T-helper 1 cell treated with Interleukin-12 subunit alpha and Interleukin-12 subunit beta and Interleukin-4 antibody, amounts not matched to agents 30 μg/mL and 1 μg/mL, for 36 hours (primary cell): ENCODE measurements around the gene DMD.
"Not testable (repeated sequence)": the region's sequence is repeated elsewhere in the genome, so short reads cannot be mapped to it uniquely, and the experiment has no call there.

ENCODE experiments used
- H3K27ac Mint-ChIP-seq: one replicate; pipeline ENCODE4 v1.8.0; 2021; ENCODE audit warnings: mild to moderate bottlenecking, mixed read lengths
- H3K27me3 Mint-ChIP-seq: one replicate; pipeline ENCODE4 v1.8.0; 2021; ENCODE audit warnings: low read depth, mixed read lengths
- H3K36me3 Mint-ChIP-seq: one replicate; pipeline ENCODE4 v1.8.0; 2021; ENCODE audit warnings: low read depth, mixed read lengths
- H3K4me1 Mint-ChIP-seq: one replicate; pipeline ENCODE4 v1.8.0; 2021; ENCODE audit warnings: low read depth, mixed read lengths
- H3K4me3 Mint-ChIP-seq: one replicate; pipeline ENCODE4 v1.8.0; 2021; ENCODE audit warnings: mild to moderate bottlenecking, moderate library complexity, mixed read lengths
- H3K9me3 Mint-ChIP-seq: one replicate; pipeline ENCODE4 v1.8.0; 2021; ENCODE audit warnings: mixed read lengths

DMD gene

DNA sequence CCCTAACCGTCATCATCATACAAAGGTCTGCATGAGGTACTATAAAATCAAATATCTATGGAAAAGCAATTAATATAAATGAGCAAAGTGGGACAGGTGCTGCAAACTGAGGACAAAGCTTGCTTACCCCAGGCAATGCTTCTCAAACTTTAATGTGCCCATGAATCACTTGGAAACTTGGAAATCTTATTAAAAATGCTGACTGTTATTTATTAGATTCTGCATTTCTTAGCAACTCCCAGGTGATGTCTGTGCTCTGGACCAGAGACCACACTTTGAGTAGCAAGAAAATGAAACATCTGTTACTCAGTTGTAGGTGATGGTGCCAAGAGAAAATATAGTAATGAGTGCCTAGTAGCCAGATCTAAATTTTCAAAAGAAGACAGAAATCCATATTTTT lies 1249.1 kb downstream of the DMD start:
- Mint-ChIP-seq H3K27me3 (no peaks in the 10 kb centered on the region), H3K36me3 (no peaks in the 10 kb centered on the region), H3K9me3 (peaks cover 7% of the 10 kb centered on the region), H3K4me3 (no peak overlapping the region), H3K4me1 (no peaks in the 10 kb centered on the region), H3K27ac (no peak overlapping the region)

DNA sequence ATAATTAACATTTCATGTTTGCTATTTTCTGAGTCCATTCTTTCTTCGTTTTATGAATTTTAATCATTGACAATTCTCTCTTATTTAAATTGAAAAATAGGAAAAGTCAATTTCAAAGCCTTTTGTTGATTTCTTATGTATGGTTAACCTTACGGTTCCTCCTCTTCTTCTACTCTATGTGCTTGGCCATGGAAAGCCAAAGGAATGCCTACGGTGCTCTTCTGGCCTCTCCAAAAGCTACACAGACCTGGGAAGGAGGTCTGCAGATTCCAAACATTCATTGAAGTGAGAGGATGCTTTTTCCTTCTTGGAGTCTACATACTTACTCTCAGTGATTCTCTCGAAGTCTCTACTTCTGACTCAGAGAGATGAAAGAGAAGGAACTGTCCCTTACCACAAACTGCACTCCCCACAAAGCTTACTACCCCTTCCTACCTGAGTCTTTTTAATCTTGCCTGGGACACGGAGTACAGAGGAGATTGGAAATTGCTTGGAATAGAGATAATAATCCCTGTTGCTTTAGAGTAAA lies 1276.4 kb downstream of the DMD start:
- Mint-ChIP-seq H3K27me3 (no peaks in the 10 kb centered on the region), H3K27ac (no peak overlapping the region), H3K36me3 (no peaks in the 10 kb centered on the region), H3K4me1 (no peaks in the 10 kb centered on the region), H3K4me3 (no peak overlapping the region), H3K9me3 (peaks cover 6% of the 10 kb centered on the region)

DNA sequence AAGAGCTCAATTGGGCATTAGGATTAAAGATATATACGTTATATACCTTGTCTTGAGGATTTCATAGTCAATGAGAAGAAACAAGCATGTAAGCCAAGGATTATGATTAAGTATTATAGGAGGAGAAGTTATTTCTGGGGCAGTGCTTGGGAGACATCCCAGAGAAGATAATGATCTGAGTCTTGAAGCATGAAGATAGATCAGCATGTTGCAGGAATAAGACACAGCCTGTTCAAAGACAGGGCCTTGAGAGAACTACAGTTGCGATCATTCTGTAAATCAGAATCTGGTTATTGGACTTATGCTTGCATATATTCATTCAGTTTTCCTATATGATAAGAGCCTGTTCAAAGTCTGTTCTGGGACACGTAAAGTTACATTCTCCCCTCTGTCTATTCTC lies 1277.3 kb downstream of the DMD start:
- Mint-ChIP-seq H3K4me1 (no peaks in the 10 kb centered on the region), H3K27ac (no peak overlapping the region), H3K27me3 (no peaks in the 10 kb centered on the region), H3K9me3 (peaks cover 4% of the 10 kb centered on the region), H3K36me3 (no peaks in the 10 kb centered on the region), H3K4me3 (no peak overlapping the region)

DNA sequence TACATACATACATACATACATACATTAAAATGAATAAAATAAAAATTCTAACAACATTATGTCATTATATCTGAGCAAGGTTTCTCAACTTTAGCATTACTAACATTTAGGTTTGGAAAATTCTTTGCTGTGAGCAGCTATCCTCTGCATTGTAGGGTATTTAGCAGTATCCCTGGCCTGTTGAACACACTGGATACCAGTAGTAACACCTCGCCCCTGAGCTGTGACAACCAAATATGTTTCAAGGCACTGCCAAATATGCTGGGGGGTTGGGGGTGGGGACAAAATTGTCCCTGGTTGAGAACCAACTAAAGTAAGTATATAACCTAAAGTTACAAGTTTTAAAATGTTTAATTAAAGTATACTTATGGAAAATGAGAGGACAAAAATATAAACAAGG lies 1278.6 kb downstream of the DMD start:
- H3K4me1 Mint-ChIP-seq: no peaks in the 10 kb centered on the region
- H3K36me3 Mint-ChIP-seq: no peaks in the 10 kb centered on the region
- H3K9me3 Mint-ChIP-seq: no peaks in the 10 kb centered on the region
- no peak overlapping the region for H3K27ac Mint-ChIP-seq
- no peaks in the 10 kb centered on the region for H3K27me3 Mint-ChIP-seq
- H3K4me3 Mint-ChIP-seq: no peak overlapping the region

DNA sequence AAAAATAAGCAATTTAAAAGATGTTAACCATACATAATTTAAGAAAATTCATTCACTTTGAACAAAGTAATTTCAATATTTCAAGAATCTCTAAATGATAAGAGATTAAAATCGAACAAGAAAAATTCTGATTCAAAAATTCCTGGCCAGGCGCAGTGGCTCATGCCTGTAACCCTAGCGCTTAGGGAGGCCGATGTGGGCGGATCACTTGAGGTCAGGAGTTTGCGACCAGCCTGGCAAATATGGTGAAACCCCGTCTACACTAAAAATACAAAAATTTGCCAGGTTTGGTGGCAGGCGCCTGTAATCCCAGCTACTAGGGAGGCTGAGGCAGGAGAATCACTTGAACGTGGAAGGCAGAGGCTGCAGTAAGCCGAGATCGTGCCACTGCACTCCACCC lies 1279.0 kb downstream of the DMD start:
- not testable (repeated sequence) for H3K4me3 Mint-ChIP-seq, H3K9me3 Mint-ChIP-seq, H3K4me1 Mint-ChIP-seq, H3K27ac Mint-ChIP-seq, H3K36me3 Mint-ChIP-seq, H3K27me3 Mint-ChIP-seq

DNA sequence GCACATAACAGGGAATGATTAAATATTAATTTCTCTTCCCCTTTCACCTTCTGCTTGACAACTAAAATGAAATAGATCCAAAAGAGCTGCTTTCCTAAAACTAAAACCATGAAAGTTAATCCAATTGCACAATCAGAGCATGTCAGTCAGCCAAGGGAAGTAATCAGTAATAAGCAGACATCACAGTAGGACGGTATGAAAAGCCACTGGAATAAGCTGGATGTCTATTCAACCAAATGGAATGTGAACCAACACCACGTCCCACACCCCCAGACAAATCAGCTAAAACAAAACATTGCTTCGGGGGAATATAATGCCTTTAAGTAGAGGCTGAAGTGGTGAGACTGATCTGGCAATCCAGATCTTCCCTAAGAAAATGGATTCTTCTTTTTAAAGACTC lies 1280.1 kb downstream of the DMD start:
- Mint-ChIP-seq H3K4me3 (no peak overlapping the region), H3K9me3 (no peaks in the 10 kb centered on the region), H3K36me3 (no peaks in the 10 kb centered on the region), H3K27me3 (no peaks in the 10 kb centered on the region), H3K27ac (no peak overlapping the region), H3K4me1 (no peaks in the 10 kb centered on the region)

DNA sequence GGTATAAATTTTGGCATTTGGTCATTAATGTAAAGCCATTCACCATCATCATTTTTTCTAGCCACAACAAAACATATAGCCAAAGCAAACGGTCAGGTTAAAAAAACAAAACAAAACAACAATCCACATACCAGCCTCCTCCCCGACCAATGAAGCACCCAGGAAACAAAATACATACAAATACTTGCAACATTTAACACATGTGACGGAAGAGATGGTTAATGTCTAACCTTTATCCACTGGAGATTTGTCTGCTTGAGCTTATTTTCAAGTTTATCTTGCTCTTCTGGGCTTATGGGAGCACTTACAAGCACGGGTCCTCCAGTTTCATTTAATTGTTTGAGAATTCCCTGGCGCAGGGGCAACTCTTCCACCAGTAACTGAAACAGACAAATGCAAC lies 1282.0 kb downstream of the DMD start:
- peaks cover 4% of the 10 kb centered on the region for H3K9me3 Mint-ChIP-seq
- no peaks in the 10 kb centered on the region for H3K36me3 Mint-ChIP-seq
- no peaks in the 10 kb centered on the region for H3K4me1 Mint-ChIP-seq
- H3K27me3 Mint-ChIP-seq: no peaks in the 10 kb centered on the region
- H3K4me3 Mint-ChIP-seq: no peak overlapping the region
- H3K27ac Mint-ChIP-seq: no peak overlapping the region

DNA sequence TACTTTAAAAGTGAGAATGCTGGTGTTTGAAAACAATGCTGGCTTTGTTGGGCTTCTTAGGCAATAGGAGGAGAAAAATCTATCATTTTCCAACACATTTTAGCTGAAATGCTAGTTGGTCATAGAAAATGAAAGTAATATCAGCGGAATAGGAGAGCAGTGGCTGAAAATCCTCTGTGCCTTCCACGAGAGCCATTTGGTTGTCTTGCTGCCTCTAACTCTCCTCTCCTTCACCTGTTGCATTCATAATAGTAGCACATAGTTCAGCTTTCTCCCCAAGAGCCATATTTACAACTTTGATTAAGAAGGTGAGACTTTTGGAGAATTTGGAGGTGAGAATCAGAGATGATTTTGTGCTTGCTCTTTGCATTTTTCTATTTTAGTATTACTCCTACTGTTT lies 1290.1 kb downstream of the DMD start:
- no peaks in the 10 kb centered on the region for H3K27me3 Mint-ChIP-seq
- H3K9me3 Mint-ChIP-seq: peaks cover 8% of the 10 kb centered on the region
- H3K36me3 Mint-ChIP-seq: no peaks in the 10 kb centered on the region
- no peak overlapping the region for H3K4me3 Mint-ChIP-seq
- no peak overlapping the region for H3K27ac Mint-ChIP-seq
- no peaks in the 10 kb centered on the region for H3K4me1 Mint-ChIP-seq

DNA sequence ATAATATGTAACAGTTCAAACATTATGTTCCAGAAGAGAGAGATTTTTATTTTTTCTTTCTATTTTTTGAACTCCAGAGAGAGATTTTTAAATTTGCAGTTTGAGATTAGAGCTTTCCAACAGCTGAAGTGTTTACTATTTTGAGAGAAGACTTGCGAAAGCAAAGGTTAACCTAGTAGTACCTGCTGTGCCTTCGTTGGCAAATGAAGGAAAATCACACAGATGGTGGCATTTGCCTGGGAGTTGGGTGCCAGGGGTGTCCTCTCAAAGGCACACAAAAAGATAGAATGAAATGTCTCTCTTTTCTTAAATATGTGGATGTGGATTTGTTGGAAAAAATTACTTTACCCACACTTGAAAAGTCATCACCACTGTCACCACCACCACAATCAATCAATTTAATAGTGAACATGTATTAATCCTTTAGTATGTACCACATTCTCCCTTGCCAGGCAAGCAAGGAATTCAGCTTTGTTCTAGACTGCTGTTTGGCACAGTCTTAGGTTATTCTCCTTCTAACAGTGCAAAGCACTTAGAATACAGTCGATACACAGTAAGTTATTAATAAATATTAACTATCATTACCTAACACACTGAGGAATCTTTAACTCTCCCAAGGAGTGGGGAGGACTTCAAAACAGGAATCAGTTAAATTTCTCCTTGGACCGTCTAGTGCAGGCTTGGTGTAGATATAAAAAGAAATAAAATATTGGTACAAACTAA lies 1301.3 kb downstream of the DMD start:
- Mint-ChIP-seq H3K4me3 (no peak overlapping the region), H3K9me3 (peaks cover 10% of the 10 kb centered on the region), H3K36me3 (no peaks in the 10 kb centered on the region), H3K27ac (no peak overlapping the region), H3K27me3 (no peaks in the 10 kb centered on the region), H3K4me1 (no peaks in the 10 kb centered on the region)

DNA sequence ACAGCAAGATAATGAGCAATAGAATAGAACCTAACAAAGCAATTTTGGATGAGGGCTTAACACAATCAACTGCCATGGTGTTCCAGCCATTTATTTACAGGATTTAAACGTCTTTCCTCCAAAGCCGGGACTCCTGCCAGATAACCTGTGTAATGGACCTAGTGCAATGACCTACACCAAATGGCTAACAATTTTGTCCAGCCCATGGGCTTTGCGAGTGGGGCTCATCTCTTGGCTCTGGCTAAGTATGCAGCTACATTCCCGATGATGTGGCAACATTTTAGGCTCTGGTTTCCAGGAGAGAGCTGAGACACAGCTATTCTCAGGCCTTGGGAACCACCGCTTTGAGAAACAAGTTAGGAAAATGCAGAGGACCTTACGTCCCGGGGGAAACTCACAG lies 1317.2 kb downstream of the DMD start:
- Mint-ChIP-seq H3K9me3 (no peaks in the 10 kb centered on the region), H3K27ac (no peak overlapping the region), H3K4me3 (no peak overlapping the region), H3K4me1 (no peaks in the 10 kb centered on the region), H3K36me3 (no peaks in the 10 kb centered on the region), H3K27me3 (no peaks in the 10 kb centered on the region)

DNA sequence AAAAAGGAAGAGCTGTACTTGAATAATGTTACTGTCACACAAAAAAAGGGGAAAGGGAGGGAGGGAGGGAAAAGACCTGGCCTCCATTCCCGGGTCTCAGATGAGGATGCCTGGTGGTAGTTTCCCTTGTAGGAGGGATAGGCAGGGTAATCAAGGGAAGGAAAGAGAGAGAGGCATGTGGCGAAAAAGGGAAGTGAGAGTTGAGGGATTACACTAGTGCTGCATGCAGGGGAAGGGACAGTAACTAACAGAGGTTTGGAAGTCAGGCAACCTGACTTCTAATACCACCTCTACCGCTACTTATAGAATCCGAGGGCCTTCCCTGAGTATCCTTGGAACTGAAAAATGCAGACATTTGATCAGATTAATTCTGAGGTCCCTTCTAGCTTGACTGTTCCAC lies 1317.8 kb downstream of the DMD start:
- Mint-ChIP-seq H3K9me3 (no peaks in the 10 kb centered on the region), H3K27ac (no peak overlapping the region), H3K4me3 (no peak overlapping the region), H3K27me3 (no peaks in the 10 kb centered on the region), H3K4me1 (no peaks in the 10 kb centered on the region), H3K36me3 (no peaks in the 10 kb centered on the region)

DNA sequence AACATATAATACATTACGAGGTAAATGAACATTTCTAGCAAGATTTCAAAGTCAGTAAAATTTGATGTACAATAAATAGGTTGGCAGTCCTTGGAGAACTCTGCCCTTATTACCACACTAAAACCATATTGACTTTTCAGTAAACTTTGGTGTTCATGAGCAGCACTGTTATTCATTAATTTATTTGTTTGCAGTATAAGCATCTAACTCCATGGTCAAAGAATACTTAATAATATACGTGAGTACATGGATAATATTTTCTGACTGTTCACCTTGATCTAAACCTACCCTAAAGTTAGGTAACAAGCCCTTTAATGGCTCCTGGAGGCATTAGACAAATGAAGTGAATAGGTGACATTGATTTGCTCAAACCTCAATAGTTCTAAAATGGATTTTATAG lies 1322.3 kb downstream of the DMD start:
- Mint-ChIP-seq H3K27ac (no peak overlapping the region), H3K4me3 (no peak overlapping the region), H3K27me3 (no peaks in the 10 kb centered on the region), H3K9me3 (no peaks in the 10 kb centered on the region), H3K36me3 (no peaks in the 10 kb centered on the region), H3K4me1 (no peaks in the 10 kb centered on the region)

DNA sequence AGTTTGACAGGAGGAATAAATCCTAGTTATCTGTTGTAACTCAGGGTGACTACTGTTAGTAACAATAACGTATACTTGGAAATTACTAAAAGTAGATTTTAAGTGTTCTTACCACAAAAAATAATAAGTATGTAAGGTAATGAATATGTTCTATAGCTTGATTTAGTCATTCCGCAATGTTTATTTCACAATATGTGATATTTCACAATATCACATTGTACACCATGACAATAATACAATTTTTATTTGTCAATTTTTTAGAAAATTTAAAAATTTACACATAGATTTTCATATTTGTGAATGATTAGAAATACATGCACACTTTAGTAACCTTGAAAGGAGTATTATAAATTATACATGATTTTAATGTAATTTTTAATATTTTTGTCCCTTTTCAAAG lies 1326.8 kb downstream of the DMD start:
- no peaks in the 10 kb centered on the region for H3K9me3 Mint-ChIP-seq
- no peaks in the 10 kb centered on the region for H3K27me3 Mint-ChIP-seq
- H3K4me1 Mint-ChIP-seq: no peaks in the 10 kb centered on the region
- H3K4me3 Mint-ChIP-seq: no peak overlapping the region
- H3K36me3 Mint-ChIP-seq: no peaks in the 10 kb centered on the region
- no peak overlapping the region for H3K27ac Mint-ChIP-seq

DNA sequence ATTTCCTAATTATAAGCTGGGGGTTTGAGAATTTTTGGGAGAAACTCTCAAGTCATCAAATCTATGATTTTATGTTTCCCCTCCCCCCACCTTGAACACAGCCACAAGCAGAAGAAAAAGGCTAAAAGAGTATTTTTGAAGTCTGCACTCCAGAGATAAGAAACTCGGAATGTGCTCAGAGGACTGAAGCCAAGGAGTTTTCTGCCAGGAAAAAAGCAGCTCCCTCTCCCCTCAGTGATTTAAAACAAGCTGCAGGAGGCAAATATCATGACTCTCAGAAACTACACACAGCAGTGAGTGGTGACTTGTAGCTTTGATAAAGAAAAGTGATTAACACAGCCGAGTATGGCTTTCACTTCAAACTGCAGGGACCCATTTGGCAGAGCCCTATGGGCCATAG lies 1339.3 kb downstream of the DMD start:
- Mint-ChIP-seq H3K36me3 (no peaks in the 10 kb centered on the region), H3K4me1 (no peaks in the 10 kb centered on the region), H3K9me3 (no peaks in the 10 kb centered on the region)

DNA sequence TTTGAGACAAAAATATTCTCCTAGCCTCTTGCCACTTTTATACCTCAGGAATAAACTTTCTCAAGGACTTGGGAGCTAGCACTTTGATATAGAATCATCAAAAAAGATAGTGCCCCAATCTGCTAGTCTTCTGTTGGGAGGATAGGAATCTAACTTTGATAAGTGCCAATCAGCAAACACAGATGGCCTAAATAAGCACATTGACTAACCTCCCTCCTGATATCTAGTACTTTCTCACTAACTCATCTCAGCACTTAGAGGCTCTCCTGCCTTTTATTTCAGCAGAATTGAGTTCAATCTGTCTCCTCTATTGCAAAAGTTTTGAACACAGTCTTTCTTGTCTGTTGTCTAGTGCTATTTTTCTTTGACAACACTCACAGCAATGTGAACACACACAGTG lies 1341.1 kb downstream of the DMD start:
- Mint-ChIP-seq H3K36me3 (no peaks in the 10 kb centered on the region), H3K4me1 (no peaks in the 10 kb centered on the region), H3K27me3 (no peaks in the 10 kb centered on the region), H3K9me3 (no peaks in the 10 kb centered on the region), H3K4me3 (no peak overlapping the region), H3K27ac (no peak overlapping the region)

More for the DNA sequence above, 1339.3 kb downstream of the DMD start:
- Mint-ChIP-seq H3K27ac (no peak overlapping the region), H3K4me3 (no peak overlapping the region), H3K27me3 (no peaks in the 10 kb centered on the region)

DNA sequence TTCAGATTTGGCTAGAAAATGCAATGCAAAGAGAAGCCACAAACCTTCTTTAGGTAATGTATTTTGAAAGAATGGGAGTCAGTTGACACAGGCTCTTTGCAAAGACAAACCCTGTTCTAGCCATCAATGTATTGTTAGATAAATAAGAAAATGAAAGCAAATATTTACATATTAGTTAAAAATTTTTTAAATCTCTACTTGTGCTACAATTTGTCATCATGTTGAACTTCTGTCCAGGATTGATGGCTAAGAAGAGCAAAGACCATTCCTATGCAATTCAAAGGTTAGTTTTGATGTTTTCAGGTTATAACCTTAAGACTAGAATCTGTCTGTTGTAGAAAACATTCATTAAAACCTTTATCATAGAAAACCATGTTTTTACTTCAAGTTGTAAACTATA lies 1350.7 kb downstream of the DMD start:
- Mint-ChIP-seq H3K27me3 (no peaks in the 10 kb centered on the region), H3K9me3 (no peaks in the 10 kb centered on the region), H3K36me3 (no peaks in the 10 kb centered on the region), H3K27ac (no peak overlapping the region), H3K4me3 (no peak overlapping the region), H3K4me1 (no peaks in the 10 kb centered on the region)
